GM04503 (cell line): ENCODE data around the gene IL18RAP.

ENCODE experiments used
- DNase-seq: peaks from one replicate; pipeline ENCODE4 v3.0.0-alpha.2; 2012; ENCODE audit warnings: low read depth

The IL18RAP gene

DNA sequence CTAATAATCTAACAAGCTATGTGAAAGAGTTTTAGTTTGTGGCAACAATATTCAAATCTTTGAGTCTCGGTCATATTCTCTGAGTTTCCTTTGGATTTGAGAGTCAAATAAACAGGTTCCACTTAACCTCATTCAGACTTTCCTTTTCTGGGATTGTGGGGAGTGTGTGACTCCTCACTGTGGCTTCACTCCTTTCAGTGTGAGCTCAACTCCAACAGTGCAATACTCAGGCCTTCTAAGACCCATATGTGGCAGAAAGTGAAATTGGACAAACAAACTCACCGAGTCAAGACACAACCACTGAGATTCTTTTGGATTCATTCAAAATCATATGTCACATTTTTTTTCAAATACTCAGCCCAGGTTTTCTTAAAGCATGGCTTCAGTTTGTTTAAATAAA lies 75.5 kb downstream of the IL18RAP start:
- DNase-seq, result no peak

DNA sequence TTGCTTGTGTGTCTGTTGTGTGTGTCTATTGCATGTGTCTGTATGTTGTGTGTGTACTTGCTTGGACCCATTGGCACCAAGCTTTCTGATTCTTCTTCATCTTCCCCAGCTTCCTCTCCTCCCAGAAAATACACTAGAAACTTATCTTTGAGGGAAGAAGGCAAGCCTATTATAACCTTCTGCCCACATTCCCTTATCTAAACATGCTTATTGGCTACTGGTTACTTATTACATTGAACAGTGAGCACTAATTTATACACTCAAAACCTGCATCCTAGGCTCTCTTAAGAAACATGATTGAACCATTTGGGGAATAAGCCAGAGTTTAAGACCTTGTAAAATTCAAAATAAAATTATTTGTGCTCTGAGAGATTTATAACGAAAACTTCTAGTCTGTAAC lies 76.6 kb downstream of the IL18RAP start:
- no peak for DNase-seq
